HL-60 (cell line): ENCODE data around the gene DUS1L.

Experiments used
- CTCF ChIP-seq: IDR thresholded peaks from one replicate; pipeline ENCODE4 v1.5.1; 2011; ENCODE audit warnings: low read length, control low read depth, inconsistent platforms; ENCODE audit not compliant: insufficient read depth
- REST ChIP-seq: IDR thresholded peaks from 2 replicates; pipeline ENCODE4 v1.6.1; 2012; ENCODE audit warnings: low read depth; ENCODE audit not compliant: insufficient replicate concordance

- TF ChIP-seq REST: no peak
- no peak for TF ChIP-seq CTCF
These were observed 42.9 kb upstream of the DUS1L start for GRCh38 chr17:82108496-82108945.
